Heart right ventricle (tissue), 16 donors: ENCODE results near the gene ATP2B3. TPM values are rescaled to one million over a fixed set of nuclear protein-coding genes. Genes with fewer than 3 reads are reported as not detected.

Experiments used
- ATAC-seq, 8 donors: fragments of 200-7000 bp; cut with Tn5 transposase; one replicate each; pipeline ENCODE4 v1.9.1; 2020; ENCODE audit warnings: mild to moderate bottlenecking in 8 of 8, moderate library complexity in 8 of 8, moderate number of reproducible peaks in 1 of 8
- DNase-seq, 2 donors: peaks; one replicate each; pipeline ENCODE4 v3.0.0-alpha.2; 2020
- H3K27ac ChIP-seq, 10 donors: fragments of 200-600 bp; sonication (generic) in 2 of 10; one replicate each; pipeline versions ENCODE4 v1.5.0 to v1.8.0; 2020 to 2022; ENCODE audit warnings: mild to moderate bottlenecking in 3 of 10
- H3K27me3 ChIP-seq, 7 donors: fragments of 200-600 bp; one replicate each; pipeline ENCODE4 v1.8.0; 2021 to 2022; ENCODE audit warnings: mild to moderate bottlenecking in 2 of 7
- H3K36me3 ChIP-seq, 9 donors: fragments of 200-600 bp; sonication (generic) in 1 of 9; one replicate each; pipeline versions ENCODE4 v1.5.0 to v1.8.0; 2020 to 2022; ENCODE audit warnings: mild to moderate bottlenecking in 2 of 9
- H3K4me1 ChIP-seq, 9 donors: fragments of 200-600 bp; sonication (generic) in 1 of 9; one replicate each; pipeline versions ENCODE4 v1.5.0 to v1.8.0; 2020 to 2022; ENCODE audit warnings: mild to moderate bottlenecking in 4 of 9
- H3K4me3 ChIP-seq, 10 donors: fragments of 200-600 bp; sonication (generic) in 2 of 10; one replicate each; pipeline versions ENCODE4 v1.5.0 to v1.8.0; 2020 to 2022; ENCODE audit warnings: mild to moderate bottlenecking in 7 of 10, moderate library complexity in 2 of 10
- H3K9me3 ChIP-seq, 11 donors: fragments of 200-600 bp in 10 of 11; sonication (generic) in 2 of 11; one replicate each; pipeline versions ENCODE4 v1.5.0 to v1.8.0; 2013 to 2022; ENCODE audit warnings: mild to moderate bottlenecking in 2 of 11, control low read depth in 1 of 11, moderate library complexity in 1 of 11
- CTCF ChIP-seq, 9 donors: fragments of 200-600 bp; sonication (generic) in 2 of 9; IDR thresholded peaks; one replicate each; pipeline versions ENCODE4 v1.5.0 to v1.8.0; 2021 to 2022; ENCODE audit warnings: antibody characterized with exemption in 9 of 9, mild to moderate bottlenecking in 5 of 9, moderate library complexity in 1 of 9
- WGBS, 2 donors: extraction: QIAGEN DNeasy Blood & Tissue Kit; methylation state at CpG; one replicate each; pipeline ENCODE4 v1.1.7; 2013; ENCODE audit warnings: inconsistent platforms in 1 of 2; 5-methylcytosine and 5-hydroxymethylcytosine counted together
- intact Hi-C, 10 donors: fragments of 100-400 bp; cut with DNase I; formaldehyde crosslinking; loops; one replicate each; pipeline versions ENCODE4 v1.11.1 to v1.14.2; 2022
- polyA plus RNA-seq, 2 donors: library from polyadenylated mRNA; stranded (reverse); fragments of 200-250 nt; gene quantifications; one replicate each; pipeline ENCODE4 v1.2.3, GENCODE V29; 2013
- total RNA-seq, 10 donors: library from RNA; stranded (reverse); fragmentation: NEBNext Ultra II Directional in 3 of 10; extraction: Animal tissue kit (Norgen Biotek cat#: 25700) in 3 of 10; gene quantifications; one replicate each; pipeline versions ENCODE4 v1.2.1 to v1.2.4, GENCODE V29; 2021 to 2023
- donor health status: Arrhythmogenic right ventricular cardiomyopathy.
- donor health status: ischemic (EF 13 %, LVEDD 7.1; RV severe dilation, severe dysfunction).
- donor health status: healthy with polysubstance abuse.
- donor health status: DM: no; HTN: yes; CAD: no.
- donor health status: DM: no; HTN: no; CAD: no.
- donor health status: ischemic (EF 25% LVEDD 6.9; RV normal size, moderate dysfunction).
- donor health status: ischemic (EF 25% LVEDD 5.7; RV mildly dilated, moderate dysfunction).
- donor health status: healthy.
- donor health status: DM: yes; HTN: yes; CAD: no.
- donor health status: Ischemic cardiomyopathy.
- donor health status: ischemic (EF 35%, LVEDD 5.7; RV mildly dilated, moderate dysfunction).
- donor health status: nonischemic (EF 11% LVEDD 7.7; RV severe dilation, severe dysfunction).
- donor health status: DM: yes; HTN: yes; CAD: no.
- donor health status: PGD.
- donor health status: ischemic (EF 29% LVEDD 5.4; RV normal size, mild dysfunction).
- donor health status: nonischemic (EF 23%, LVEDD 6.1; RV moderate dilation, normal function).

The ATP2B3 gene
- total and polyA plus RNA-seq, 12 donors = not detected

- H3K4me3 ChIP-seq = no peak overlapping the region
- H3K36me3 ChIP-seq = no peaks in the 10 kb centered on the region
- peaks cover 0 to 21% (median 0%) of the 10 kb centered on the region in 7 donors for H3K27me3 ChIP-seq
- intact Hi-C loops = loop anchor here in 1 of 10 donors (1.0 kb wide), 1 partner anchor 49 kb away; no protein-coding TSS in a partner anchor
- H3K9me3 ChIP-seq = peaks cover 0 to 13% (median 0%) of the 10 kb centered on the region in 11 donors
- WGBS, 2 donors = 95 to 96% methylated on average over 16 to 19 of the region's 19 CpGs
- no peak overlapping the region for H3K27ac ChIP-seq
- no peak for ATAC-seq
- H3K4me1 ChIP-seq = peaks cover 0 to 10% (median 0%) of the 10 kb centered on the region in 9 donors
- TF ChIP-seq CTCF (IDR thresholded peaks at IDR 0.05) = no peak
- no peak for DNase-seq
Observed at GRCh38 chrX:153631907-153632594, 114.6 kb downstream of the ATP2B3 start.

Other genes starting within 250 kb of the ATP2B3 start
- gene PNMA6F, start 195.9 kb upstream of the ATP2B3 start, total RNA-seq = not detected
- not detected for gene PNMA6F, start 195.9 kb upstream of the ATP2B3 start, polyA plus RNA-seq
- gene ZNF275, start 183.5 kb upstream of the ATP2B3 start, total RNA-seq = 10 to 100 TPM in 1 of 10 donors, 1 to 10 TPM in 9; 6.6 to 10.1 (median 7.6) TPM
- 1 to 10 TPM; 2.3 to 3.5 TPM for gene ZNF275, start 183.5 kb upstream of the ATP2B3 start, polyA plus RNA-seq
- not detected for gene PNMA6E, start 116.3 kb upstream of the ATP2B3 start, total RNA-seq
- gene PNMA6E, start 116.3 kb upstream of the ATP2B3 start, polyA plus RNA-seq = not detected
- 1 to 10 TPM in 3 of 10 donors, under 1 TPM in 7; 0.17 to 1.6 (median 0.44) TPM for gene ZFP92, start 106.2 kb upstream of the ATP2B3 start, total RNA-seq
- gene ZFP92, start 106.2 kb upstream of the ATP2B3 start, polyA plus RNA-seq = under 1 TPM; 0.23 to 0.51 TPM
- under 1 TPM in 6 of 10 donors, not detected in 4; 0.20 to 0.33 (median 0.26) TPM for gene TREX2, start 71.6 kb upstream of the ATP2B3 start, total RNA-seq
- gene TREX2, start 71.6 kb upstream of the ATP2B3 start, polyA plus RNA-seq = under 1 TPM; 0.36 to 0.44 TPM
- gene HAUS7, start 47.1 kb upstream of the ATP2B3 start, total RNA-seq = 10 to 100 TPM; 12.7 to 25.7 (median 18.2) TPM
- 10 to 100 TPM; 24.3 to 45.3 TPM for gene HAUS7, start 47.1 kb upstream of the ATP2B3 start, polyA plus RNA-seq
- 100 to 1,000 TPM in 1 of 10 donors, 10 to 100 TPM in 9; 38.7 to 202 (median 62.4) TPM for gene BGN, start 22.7 kb upstream of the ATP2B3 start, total RNA-seq
- gene BGN, start 22.7 kb upstream of the ATP2B3 start, polyA plus RNA-seq = 100 to 1,000 TPM; 101 to 116 TPM
- gene CCNQ, start 81.5 kb downstream of the ATP2B3 start, total RNA-seq = 10 to 100 TPM; 16.9 to 50.1 (median 21.7) TPM
- gene CCNQ, start 81.5 kb downstream of the ATP2B3 start, polyA plus RNA-seq = 100 to 1,000 TPM in 1 of 2 donors, 10 to 100 TPM in 1; 95.2 to 132 TPM
- under 1 TPM in 1 of 10 donors, not detected in 9; 0.09 TPM for gene DUSP9, start 129.6 kb downstream of the ATP2B3 start, total RNA-seq
- under 1 TPM in 1 of 2 donors, not detected in 1; 0.03 TPM for gene DUSP9, start 129.6 kb downstream of the ATP2B3 start, polyA plus RNA-seq
- 10 to 100 TPM in 2 of 10 donors, 1 to 10 TPM in 8; 3.6 to 15.6 (median 5.9) TPM for gene PNCK, start 156.2 kb downstream of the ATP2B3 start, total RNA-seq
- 1 to 10 TPM; 2.0 to 5.6 TPM for gene PNCK, start 156.2 kb downstream of the ATP2B3 start, polyA plus RNA-seq
- 100 to 1,000 TPM; 150 to 238 (median 186) TPM for gene SLC6A8, start 170.3 kb downstream of the ATP2B3 start, total RNA-seq
- 100 to 1,000 TPM; 128 to 155 TPM for gene SLC6A8, start 170.3 kb downstream of the ATP2B3 start, polyA plus RNA-seq
- 100 to 1,000 TPM in 3 of 10 donors, 10 to 100 TPM in 7; 70.2 to 140 (median 85.4) TPM for gene BCAP31, start 206.7 kb downstream of the ATP2B3 start, total RNA-seq
- gene BCAP31, start 206.7 kb downstream of the ATP2B3 start, polyA plus RNA-seq = 100 to 1,000 TPM in 1 of 2 donors, 10 to 100 TPM in 1; 82.2 to 164 TPM
- gene ABCD1, start 207.2 kb downstream of the ATP2B3 start, total RNA-seq = 10 to 100 TPM; 11.0 to 24.2 (median 14.4) TPM
- gene ABCD1, start 207.2 kb downstream of the ATP2B3 start, polyA plus RNA-seq = 10 to 100 TPM in 1 of 2 donors, 1 to 10 TPM in 1; 9.3 to 15.3 TPM
- gene PLXNB3, start 246.6 kb downstream of the ATP2B3 start, total RNA-seq = 1 to 10 TPM; 2.1 to 5.8 (median 4.3) TPM
- 1 to 10 TPM; 1.1 to 8.1 TPM for gene PLXNB3, start 246.6 kb downstream of the ATP2B3 start, polyA plus RNA-seq